Skeletal muscle satellite cell (primary cell): ENCODE measurements around the gene CYP2A13.
"Not testable (repeated sequence)": the region's sequence is repeated elsewhere in the genome, so short reads cannot be mapped to it uniquely, and the experiment has no call there.

Experiments used
- H3K27me3 ChIP-seq: 2 replicates; pipeline ENCODE4 v1.7.0; 2013; ENCODE audit warnings: low read length; ENCODE audit not compliant: control insufficient read depth, insufficient read depth
- H3K36me3 ChIP-seq: 2 replicates; pipeline ENCODE4 v1.7.0; 2013; ENCODE audit warnings: mild to moderate bottlenecking, control low read depth, low read length; ENCODE audit not compliant: insufficient read depth
- H3K4me1 ChIP-seq: 2 replicates; pipeline ENCODE4 v1.7.0; 2013; ENCODE audit warnings: low read length; ENCODE audit not compliant: control insufficient read depth, insufficient read depth
- H3K4me2 ChIP-seq: 2 replicates; pipeline ENCODE4 v1.7.0; 2013; ENCODE audit warnings: mild to moderate bottlenecking, low read length
- H3K4me3 ChIP-seq: 2 replicates; pipeline ENCODE4 v1.7.0; 2013; ENCODE audit warnings: low read length
- H3K9ac ChIP-seq: 2 replicates; pipeline ENCODE4 v1.7.0; 2013; ENCODE audit warnings: mild to moderate bottlenecking, low read depth, low read length, moderate library complexity
- H3K9me3 ChIP-seq: replicated peaks from 2 replicates; pipeline ENCODE4 v1.7.0; 2013; ENCODE audit warnings: mild to moderate bottlenecking, control low read depth, low read length

Gene CYP2A13

DNA sequence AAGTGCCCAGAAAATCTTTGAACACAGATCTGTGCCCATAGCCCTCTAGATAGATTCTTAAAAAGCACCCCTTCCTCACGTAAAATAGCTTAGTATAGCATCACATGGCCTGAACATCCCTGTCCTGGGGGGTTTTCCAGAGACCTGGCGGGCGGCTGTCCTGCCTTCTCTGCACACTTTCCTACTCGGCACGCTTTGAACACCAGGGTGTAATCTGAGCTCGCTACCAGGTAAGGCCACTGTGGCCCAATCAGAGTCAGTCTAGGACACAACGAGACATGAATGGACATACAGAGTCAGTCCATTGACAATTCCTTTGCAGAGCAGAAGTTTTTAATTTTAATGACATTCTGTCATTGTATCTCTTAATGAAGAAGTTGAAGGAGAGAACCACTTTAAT is 8.1 kb downstream of the CYP2A13 start:
- Histone ChIP-seq H3K4me2 (no peak overlapping the region), H3K27me3 (peaks cover 2% of the 10 kb centered on the region), H3K9me3 (no peaks in the 10 kb centered on the region), H3K4me3 (no peak overlapping the region), H3K9ac (no peak overlapping the region), H3K36me3 (no peaks in the 10 kb centered on the region), H3K4me1 (no peaks in the 10 kb centered on the region)

DNA sequence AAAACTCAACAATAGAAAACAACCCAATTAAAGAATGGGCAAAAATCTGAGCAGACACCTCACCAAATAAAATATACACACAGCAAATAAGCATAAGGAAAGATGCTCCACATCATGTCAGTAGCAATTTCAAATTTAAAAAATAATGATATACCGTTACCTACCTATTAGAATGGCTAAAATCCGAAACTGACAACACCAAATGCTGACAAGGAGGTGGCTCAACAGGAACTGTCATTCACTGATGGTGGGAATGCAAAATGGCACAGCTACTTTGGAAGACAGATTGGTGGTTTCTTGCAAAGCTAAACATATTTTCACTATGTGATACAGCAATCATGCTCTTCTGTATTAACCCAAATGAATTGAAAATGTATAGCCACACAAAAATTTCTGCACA is 9.1 kb downstream of the CYP2A13 start:
- H3K4me2 ChIP-seq: no peak overlapping the region
- H3K4me3 ChIP-seq: no peak overlapping the region
- no peak overlapping the region for H3K9ac ChIP-seq
- no peaks in the 10 kb centered on the region for H3K9me3 ChIP-seq
- H3K4me1 ChIP-seq: no peaks in the 10 kb centered on the region
- no peaks in the 10 kb centered on the region for H3K36me3 ChIP-seq
- peaks cover 2% of the 10 kb centered on the region for H3K27me3 ChIP-seq

DNA sequence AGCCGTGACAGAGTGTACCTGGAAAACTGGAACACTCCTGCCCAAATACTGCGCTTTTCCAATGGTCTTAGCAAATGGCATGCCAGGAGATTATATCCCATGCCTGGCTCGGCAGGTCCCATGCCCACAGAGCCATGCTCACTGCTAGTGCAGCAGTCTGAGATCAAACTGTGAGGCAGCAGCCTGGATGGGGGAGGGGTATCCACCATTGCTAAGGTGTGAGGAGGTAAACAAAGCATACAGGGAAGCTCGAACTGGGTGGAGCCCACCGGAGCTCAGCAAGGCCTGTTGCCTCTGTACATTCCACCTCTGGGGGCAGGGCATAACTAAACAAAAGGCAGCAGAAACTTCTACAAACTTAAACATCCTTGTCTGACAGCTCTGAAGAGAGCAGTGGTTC is 10.5 kb downstream of the CYP2A13 start:
- H3K36me3 ChIP-seq: no peaks in the 10 kb centered on the region
- peaks cover 2% of the 10 kb centered on the region for H3K27me3 ChIP-seq
- no peak overlapping the region for H3K4me3 ChIP-seq
- no peaks in the 10 kb centered on the region for H3K9me3 ChIP-seq
- no peak overlapping the region for H3K4me2 ChIP-seq
- no peak overlapping the region for H3K9ac ChIP-seq
- no peaks in the 10 kb centered on the region for H3K4me1 ChIP-seq

DNA sequence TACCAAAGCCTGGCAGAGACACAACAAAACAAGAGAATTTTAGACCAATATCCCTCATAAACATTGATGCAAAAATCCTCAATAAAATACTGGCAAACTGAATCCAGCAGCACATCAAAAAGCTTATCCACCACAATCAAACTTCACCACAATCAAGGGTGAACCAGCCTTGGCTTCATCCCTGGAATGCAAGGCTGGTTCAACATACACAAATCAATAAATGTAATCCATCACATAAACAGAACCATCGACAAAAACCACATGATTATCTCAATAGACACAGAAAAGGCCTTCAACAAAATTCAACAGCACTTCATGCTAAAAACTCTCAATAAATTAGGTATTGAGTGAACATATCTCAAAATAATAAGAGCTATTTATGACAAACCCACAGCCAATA is 14.0 kb downstream of the CYP2A13 start:
- H3K27me3 ChIP-seq, H3K36me3 ChIP-seq, H3K4me2 ChIP-seq, H3K9ac ChIP-seq, H3K9me3 ChIP-seq, H3K4me3 ChIP-seq, H3K4me1 ChIP-seq: not testable (repeated sequence)

DNA sequence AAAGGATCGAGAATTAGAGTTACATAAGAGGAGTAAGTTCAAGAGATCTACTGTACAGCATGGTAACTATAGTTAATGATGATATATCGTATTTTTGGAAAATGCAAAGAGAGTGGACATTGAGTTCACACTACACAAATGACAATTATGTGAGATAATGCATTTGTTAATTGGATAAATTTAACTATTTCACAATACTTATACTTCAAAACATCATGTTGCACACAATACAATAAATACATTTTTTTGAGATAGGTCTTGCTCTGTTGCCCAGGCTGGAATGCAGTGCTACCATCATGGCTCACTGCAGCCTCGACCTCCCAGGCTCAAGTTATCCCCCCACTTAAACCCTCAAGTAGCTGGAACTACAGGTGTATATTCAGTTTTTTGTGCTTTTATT is 17.9 kb downstream of the CYP2A13 start:
- H3K4me3 ChIP-seq: no peak overlapping the region
- no peak overlapping the region for H3K4me2 ChIP-seq
- no peaks in the 10 kb centered on the region for H3K4me1 ChIP-seq
- H3K9me3 ChIP-seq: no peaks in the 10 kb centered on the region
- no peaks in the 10 kb centered on the region for H3K36me3 ChIP-seq
- no peak overlapping the region for H3K9ac ChIP-seq
- H3K27me3 ChIP-seq: no peaks in the 10 kb centered on the region

DNA sequence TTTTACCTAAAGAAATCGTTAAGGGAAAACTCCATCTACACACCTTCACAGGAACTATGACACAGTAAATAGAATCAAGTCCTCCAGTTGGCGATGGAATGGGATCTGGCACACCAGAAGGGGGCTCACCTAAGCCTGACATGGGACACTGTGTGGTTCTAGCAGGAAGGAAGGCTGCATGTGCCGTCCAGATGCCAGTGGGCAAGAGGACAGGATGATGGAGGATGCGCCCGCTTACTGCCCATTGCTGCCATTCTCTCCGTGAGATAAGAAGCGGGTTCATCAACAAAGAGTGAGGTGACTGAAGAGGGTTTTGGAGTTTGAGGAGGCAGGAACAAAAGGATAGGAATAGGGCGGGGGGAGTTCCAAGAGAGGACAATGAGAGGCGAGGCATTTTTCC is 23.0 kb downstream of the CYP2A13 start:
- H3K36me3 ChIP-seq: no peaks in the 10 kb centered on the region
- H3K9ac ChIP-seq: no peak overlapping the region
- H3K4me3 ChIP-seq: no peak overlapping the region
- H3K27me3 ChIP-seq: peaks cover 3% of the 10 kb centered on the region
- H3K4me2 ChIP-seq: no peak overlapping the region
- no peaks in the 10 kb centered on the region for H3K4me1 ChIP-seq
- H3K9me3 ChIP-seq: no peaks in the 10 kb centered on the region

DNA sequence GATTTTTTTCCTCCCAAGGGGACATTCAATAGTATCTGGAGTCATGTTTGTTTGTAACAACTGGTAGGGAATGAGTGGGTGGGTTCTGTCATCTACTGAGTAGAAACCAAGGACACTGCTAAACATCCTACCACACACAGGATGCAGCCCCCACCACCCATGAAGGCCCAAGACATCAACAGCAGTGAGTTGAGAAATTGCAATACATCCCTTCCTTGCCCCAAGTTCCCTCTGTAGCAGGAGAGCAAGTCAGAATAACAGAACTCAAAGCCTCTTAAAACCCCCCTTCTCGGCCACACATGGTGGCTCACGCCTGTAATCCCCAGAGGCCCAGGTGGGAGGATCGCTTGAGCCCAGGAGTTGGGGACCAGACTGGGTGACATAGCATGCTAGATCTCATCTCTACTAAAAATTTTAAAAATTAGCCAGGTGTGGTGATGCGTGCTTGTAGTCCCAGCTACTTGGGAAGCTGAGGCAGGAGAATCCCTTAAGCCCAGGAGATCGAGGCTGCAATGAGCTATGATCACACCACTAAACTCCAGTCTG is 23.6 kb downstream of the CYP2A13 start:
- no peaks in the 10 kb centered on the region for H3K36me3 ChIP-seq
- no peak overlapping the region for H3K4me2 ChIP-seq
- no peaks in the 10 kb centered on the region for H3K4me1 ChIP-seq
- H3K27me3 ChIP-seq: peaks cover 3% of the 10 kb centered on the region
- H3K9ac ChIP-seq: no peak overlapping the region
- no peak overlapping the region for H3K4me3 ChIP-seq
- no peaks in the 10 kb centered on the region for H3K9me3 ChIP-seq

DNA sequence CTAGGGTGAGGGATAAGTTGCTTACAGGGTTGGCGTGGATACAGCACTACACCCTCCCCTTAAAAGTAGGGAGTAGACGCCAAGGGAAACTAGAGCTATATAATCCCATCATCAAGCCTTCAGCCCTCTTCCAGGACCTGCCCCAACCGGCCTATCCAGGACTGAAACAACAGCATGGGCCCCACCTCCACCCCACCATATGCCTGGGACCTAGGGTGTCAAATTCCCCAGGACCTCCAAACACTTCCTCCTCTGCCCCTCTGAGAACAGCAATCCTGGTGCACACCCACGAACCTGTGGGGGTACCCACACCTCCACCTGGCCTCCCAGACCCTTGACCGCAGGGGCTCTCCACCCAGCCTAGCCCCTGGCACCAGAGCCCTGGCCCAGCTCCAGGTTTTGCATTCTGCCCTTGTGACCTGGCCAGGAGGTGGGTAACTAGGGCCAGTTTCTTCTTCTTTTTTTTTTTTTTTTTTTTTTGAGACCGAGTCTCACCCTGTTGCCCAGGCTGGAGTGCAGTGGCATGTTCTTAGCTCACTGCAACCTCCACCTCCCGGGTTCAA is 24.6 kb downstream of the CYP2A13 start:
- Histone ChIP-seq H3K4me2 (no peak overlapping the region), H3K4me3 (no peak overlapping the region), H3K9me3 (no peaks in the 10 kb centered on the region), H3K9ac (no peak overlapping the region), H3K36me3 (no peaks in the 10 kb centered on the region), H3K4me1 (no peaks in the 10 kb centered on the region), H3K27me3 (peaks cover 3% of the 10 kb centered on the region)

DNA sequence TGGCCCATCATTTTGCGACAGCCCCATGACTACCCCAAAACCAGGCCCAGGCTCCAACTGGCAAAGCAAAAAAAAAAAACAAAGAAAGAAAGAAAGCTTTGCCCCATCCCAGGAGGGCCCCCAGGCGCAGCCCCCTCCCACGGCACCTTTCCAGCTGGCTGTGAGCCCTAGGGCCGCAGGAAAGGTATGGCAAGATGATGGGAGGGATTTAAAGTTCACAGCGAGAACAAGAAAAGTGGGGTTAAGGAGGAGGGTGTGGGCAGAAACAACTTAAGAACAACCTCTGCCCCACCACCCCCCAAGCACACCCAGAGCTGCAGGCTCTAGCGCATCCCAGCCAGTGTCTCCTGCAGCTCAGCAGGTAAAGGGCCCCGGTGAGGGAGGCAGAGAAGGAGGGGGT is 25.9 kb downstream of the CYP2A13 start, which contains the start of gene CYP2F1:
TSS of gene CYP2F1 (plus strand) at position 301 of the 400 bp plus-strand sequence. CDS start 1,757 bp downstream, outside the sequence.
- no peaks in the 10 kb centered on the region for H3K9me3 ChIP-seq
- no peak within 1 kb of the TSS for H3K9ac ChIP-seq
- no peak within 1 kb of the TSS for H3K4me2 ChIP-seq
- no peaks in the 10 kb centered on the region for H3K36me3 ChIP-seq
- peaks cover 3% of the 10 kb centered on the region for H3K27me3 ChIP-seq
- no peaks in the 10 kb centered on the region for H3K4me1 ChIP-seq
- no peak within 1 kb of the TSS for H3K4me3 ChIP-seq

DNA sequence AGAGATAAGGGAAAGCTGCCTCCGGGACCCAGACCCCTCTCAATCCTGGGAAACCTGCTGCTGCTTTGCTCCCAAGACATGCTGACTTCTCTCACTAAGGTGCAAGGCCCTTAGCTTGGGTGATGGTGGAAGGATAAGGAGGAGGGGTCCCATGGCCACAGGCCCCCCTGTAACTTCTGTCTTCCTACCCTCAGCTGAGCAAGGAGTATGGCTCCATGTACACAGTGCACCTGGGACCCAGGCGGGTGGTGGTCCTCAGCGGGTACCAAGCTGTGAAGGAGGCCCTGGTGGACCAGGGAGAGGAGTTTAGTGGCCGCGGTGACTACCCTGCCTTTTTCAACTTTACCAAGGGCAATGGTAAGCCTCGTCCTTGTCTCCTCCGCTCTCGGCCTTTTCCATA is 28.0 kb downstream of the CYP2A13 start:
- Histone ChIP-seq H3K4me2 (no peak overlapping the region), H3K9me3 (no peaks in the 10 kb centered on the region), H3K27me3 (peaks cover 6% of the 10 kb centered on the region), H3K36me3 (no peaks in the 10 kb centered on the region), H3K4me3 (no peak overlapping the region), H3K9ac (no peak overlapping the region), H3K4me1 (no peaks in the 10 kb centered on the region)

DNA sequence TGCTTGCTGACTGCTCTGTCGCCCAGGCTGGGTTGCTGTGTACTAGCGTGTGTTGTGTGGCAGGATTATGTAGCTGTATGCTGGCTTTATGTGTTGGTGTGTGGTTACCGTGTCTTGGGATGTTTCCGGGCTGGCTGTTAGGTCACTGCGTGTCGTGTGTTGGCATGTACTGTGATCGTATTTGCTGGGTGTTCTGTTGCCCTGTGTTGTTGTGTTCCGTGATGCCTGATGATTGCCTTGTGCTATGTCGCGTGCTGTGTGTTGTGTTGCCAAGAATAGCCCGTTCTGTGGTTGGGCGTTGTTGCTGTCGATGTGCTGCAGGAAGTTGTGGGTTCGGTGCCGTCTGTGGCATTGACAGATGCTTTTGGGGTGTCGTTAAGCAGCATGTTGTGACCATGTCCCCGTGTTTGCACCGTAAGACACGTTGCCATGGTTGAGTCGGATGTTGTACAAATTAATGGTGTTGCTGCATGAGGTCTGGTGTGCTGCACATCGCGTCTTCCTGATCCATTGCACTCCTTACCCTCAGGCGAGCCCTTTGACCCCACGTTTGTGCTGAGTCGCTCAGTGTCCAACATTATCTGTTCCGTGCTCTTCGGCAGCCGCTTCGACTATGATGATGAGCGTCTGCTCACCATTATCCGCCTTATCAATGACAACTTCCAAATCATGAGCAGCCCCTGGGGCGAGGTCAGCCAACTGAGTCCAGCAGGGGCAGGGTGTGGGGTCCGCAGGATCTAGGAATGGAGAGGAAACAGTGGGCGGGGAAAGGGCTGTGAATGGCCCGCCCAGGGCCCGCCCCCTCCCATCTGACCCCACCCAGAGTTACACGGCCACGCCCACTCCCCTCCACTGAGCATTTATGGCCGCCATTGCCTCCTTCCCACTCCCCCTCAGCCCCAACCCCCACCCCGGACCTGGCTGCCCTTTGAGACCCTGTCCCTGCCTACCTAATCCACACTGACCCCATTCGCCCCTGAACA is 33.0 kb downstream of the CYP2A13 start:
- H3K4me3 ChIP-seq, H3K4me1 ChIP-seq, H3K9ac ChIP-seq, H3K36me3 ChIP-seq, H3K27me3 ChIP-seq, H3K4me2 ChIP-seq, H3K9me3 ChIP-seq: not testable (repeated sequence)
